GM19193 (cell line): ENCODE results near the gene ZNF624.

Experiments used
- POLR2A ChIP-seq: IDR thresholded peaks from 4 replicates; pipeline ENCODE4 v1.6.1; 2011; ENCODE audit not compliant: insufficient read depth, insufficient read length; ENCODE audit errors: extremely low read depth

Gene ZNF624

GRCh38 chr17:16589097-16589969 lies 64.3 kb downstream of the ZNF624 start:
- no peak for TF ChIP-seq POLR2A

GRCh38 chr17:16585796-16586195 lies 67.9 kb downstream of the ZNF624 start:
- TF ChIP-seq POLR2A, result no peak

GRCh38 chr17:16584273-16584995 lies 69.2 kb downstream of the ZNF624 start:
- no peak for TF ChIP-seq POLR2A

GRCh38 chr17:16583781-16584180 lies 69.9 kb downstream of the ZNF624 start:
- no peak for TF ChIP-seq POLR2A

- TF ChIP-seq POLR2A, result no peak
Measured at GRCh38 chr17:16573466-16573865, 80.2 kb downstream of the ZNF624 start.
